ENCODE data around the gene VSIG10L.

DNA sequence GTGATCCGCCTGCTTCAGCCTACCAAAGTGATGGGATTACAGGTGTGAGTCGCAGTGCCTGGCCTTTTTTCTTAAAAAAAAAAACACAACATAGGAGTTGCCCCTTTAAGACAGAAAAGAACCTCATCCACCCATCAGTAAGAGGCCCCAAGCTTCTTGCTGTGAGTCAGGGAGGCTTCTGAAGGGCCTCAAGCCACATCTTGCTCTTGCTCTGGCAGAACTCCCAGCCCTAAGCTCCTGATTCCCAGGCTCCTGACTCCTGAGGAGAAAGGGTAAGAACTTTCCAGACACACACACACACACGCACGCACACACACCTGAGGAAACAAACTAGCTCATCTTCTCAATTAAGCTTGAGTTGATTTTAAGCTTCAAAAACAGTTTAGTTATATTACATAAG, 17.4 kb upstream of the VSIG10L start:
- TF ChIP-seq, protein P1, sequence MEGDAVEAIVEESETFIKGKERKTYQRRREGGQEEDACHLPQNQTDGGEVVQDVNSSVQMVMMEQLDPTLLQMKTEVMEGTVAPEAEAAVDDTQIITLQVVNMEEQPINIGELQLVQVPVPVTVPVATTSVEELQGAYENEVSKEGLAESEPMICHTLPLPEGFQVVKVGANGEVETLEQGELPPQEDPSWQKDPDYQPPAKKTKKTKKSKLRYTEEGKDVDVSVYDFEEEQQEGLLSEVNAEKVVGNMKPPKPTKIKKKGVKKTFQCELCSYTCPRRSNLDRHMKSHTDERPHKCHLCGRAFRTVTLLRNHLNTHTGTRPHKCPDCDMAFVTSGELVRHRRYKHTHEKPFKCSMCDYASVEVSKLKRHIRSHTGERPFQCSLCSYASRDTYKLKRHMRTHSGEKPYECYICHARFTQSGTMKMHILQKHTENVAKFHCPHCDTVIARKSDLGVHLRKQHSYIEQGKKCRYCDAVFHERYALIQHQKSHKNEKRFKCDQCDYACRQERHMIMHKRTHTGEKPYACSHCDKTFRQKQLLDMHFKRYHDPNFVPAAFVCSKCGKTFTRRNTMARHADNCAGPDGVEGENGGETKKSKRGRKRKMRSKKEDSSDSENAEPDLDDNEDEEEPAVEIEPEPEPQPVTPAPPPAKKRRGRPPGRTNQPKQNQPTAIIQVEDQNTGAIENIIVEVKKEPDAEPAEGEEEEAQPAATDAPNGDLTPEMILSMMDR (IDR thresholded peaks at IDR 0.05), result no peak
- no peak for TF ChIP-seq POLR2A (IDR thresholded peaks at IDR 0.05)
